Omental fat pad (tissue), 4 donors: ENCODE data around the gene EPAS1. TPM values are rescaled to one million over a fixed set of nuclear protein-coding genes. Genes with fewer than 3 reads are reported as not detected.

Source experiments
- ATAC-seq: fragments of 150-250 bp; one replicate; pipeline ENCODE4 v1.9.1; 2016; ENCODE audit warnings: mild to moderate bottlenecking, moderate library complexity; ENCODE audit not compliant: low FRiP score
- DNase-seq: peaks from one replicate; pipeline ENCODE4 v3.0.0-alpha.2; 2019; ENCODE audit warnings: low spot score
- total RNA-seq, 4 donors: library from RNA; depleted of rRNA; stranded (reverse); fragments of >200 nt; gene quantifications; one replicate each; pipeline ENCODE4 v1.1.0, GENCODE V29; 2016
- TF ChIP-seq, protein P1 (sequence below), 3 donors: fragments of 450-650 bp; IDR thresholded peaks; one replicate each; pipeline ENCODE4 v1.5.1; 2016 to 2017; ENCODE audit warnings: antibody characterized with exemption in 3 of 3, mild to moderate bottlenecking in 3 of 3, moderate library complexity in 2 of 3

The EPAS1 gene
- total RNA-seq, 4 donors from 2014 or later = 292 to 980 (median 435) TPM

DNA sequence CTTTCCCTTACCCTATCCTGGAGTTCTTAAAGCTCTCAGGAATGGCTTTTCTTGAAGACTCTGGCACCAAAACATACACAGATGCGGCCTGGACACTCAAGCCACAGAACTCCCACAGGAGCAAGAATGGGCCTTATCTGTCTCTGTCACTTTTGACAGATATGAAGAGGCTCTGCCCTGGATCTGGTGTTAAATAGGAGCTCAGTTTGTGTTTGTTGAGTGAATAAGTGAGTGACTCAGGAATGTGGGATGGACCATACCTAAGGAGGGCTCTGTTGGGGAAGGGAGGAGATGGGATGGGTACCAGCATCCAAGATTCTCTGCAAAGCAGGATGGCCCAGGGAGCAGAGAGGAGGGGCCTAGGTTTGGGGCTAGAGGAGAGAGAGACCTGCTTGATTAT lies 33.9 kb upstream of the EPAS1 start:
- TF ChIP-seq, protein P1, sequence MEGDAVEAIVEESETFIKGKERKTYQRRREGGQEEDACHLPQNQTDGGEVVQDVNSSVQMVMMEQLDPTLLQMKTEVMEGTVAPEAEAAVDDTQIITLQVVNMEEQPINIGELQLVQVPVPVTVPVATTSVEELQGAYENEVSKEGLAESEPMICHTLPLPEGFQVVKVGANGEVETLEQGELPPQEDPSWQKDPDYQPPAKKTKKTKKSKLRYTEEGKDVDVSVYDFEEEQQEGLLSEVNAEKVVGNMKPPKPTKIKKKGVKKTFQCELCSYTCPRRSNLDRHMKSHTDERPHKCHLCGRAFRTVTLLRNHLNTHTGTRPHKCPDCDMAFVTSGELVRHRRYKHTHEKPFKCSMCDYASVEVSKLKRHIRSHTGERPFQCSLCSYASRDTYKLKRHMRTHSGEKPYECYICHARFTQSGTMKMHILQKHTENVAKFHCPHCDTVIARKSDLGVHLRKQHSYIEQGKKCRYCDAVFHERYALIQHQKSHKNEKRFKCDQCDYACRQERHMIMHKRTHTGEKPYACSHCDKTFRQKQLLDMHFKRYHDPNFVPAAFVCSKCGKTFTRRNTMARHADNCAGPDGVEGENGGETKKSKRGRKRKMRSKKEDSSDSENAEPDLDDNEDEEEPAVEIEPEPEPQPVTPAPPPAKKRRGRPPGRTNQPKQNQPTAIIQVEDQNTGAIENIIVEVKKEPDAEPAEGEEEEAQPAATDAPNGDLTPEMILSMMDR (IDR thresholded peaks at IDR 0.05) = no peak
- ATAC-seq = no peak
- no peak for DNase-seq

- TF ChIP-seq, protein P1 (IDR thresholded peaks at IDR 0.05) = no peak
- ATAC-seq = no peak
These were observed 32.8 kb upstream of the EPAS1 start for GRCh38 chr2:46264447-46264846.

GRCh38 chr2:46266134-46266533 lies 31.1 kb upstream of the EPAS1 start:
- DNase-seq (no peak), ATAC-seq (no peak)
- TF ChIP-seq, protein P1 (IDR thresholded peaks at IDR 0.05) = no peak

More at GRCh38 chr2:46264447-46264846, 32.8 kb upstream of the EPAS1 start:
- no peak for DNase-seq

DNA sequence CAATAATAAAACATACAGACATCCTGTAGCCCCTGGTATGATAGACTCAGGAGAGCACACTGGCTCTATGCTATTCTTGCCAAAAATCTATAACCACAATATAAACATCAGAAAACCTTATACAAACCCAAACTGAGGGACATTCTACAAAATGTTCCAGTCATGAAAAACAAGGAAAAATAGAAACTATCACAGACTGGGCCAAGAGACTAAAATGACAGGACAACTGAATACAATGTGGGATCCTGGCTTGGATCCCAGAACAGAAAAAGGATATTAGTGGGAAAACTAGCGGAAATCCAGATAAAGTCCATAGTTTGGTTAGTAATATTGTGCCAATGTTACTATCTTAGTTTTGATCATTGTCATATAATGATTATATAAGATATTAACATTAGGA lies 29.6 kb upstream of the EPAS1 start:
- TF ChIP-seq, protein P1 (IDR thresholded peaks at IDR 0.05) = no peak
- DNase-seq (no peak), ATAC-seq (no peak)

DNA sequence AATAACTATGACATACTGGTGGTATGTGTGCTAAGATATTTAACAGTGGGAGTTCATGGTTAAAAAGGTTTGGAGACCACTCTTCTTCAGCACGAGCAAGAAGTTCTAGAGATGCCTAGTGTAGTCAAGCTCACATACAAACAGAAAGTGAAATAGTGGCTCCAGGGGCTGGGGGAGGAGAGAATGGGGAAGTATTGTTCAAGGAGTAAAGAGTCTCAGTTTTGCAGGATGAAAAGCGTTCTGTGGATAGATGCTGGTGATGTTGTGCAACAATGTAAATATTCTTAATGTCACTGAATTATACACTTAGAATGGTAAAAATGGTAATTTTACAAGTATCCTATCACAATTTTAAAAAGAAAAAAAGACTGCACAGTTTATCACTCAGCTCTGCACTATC lies 29.0 kb upstream of the EPAS1 start:
- ATAC-seq = no peak
- TF ChIP-seq, protein P1 (IDR thresholded peaks at IDR 0.05) = no peak
- no peak for DNase-seq

GRCh38 chr2:46269001-46269400 lies 28.2 kb upstream of the EPAS1 start:
- TF ChIP-seq, protein P1 (IDR thresholded peaks at IDR 0.05) = no peak
- ATAC-seq = no peak
- no peak for DNase-seq

DNA sequence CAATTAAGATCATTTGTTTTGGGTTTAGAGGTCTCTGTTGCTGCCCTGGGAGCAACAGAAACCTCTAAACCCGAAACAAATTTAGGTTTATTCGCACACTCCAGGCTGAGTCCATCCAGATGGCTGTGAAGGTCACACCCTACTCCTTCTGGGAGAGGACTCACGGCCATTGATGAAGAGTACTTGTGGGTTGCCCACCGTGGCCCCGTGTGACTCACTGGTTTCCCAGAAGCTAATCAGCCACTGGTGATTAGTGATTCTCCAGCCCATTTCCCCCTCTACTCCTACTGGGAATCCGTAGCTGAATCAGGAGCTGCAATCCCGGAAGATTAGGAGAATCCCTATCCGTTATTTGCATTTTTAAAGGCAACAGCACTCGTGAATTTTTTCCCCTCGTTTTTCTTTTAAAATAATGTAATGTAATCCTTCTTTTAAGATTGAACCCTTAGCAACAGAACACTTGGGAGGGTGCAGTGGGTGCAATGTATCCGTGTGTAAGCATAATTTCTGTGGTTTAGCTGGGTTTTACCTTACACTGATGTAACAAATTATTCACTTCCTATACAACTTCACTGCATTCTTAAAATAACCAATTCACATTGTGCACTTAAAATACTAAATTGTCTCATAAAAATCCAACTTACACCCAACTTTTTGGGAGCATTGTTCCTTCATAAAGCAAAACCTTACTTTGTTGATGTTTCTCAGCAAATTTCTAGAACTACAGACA lies 27.5 kb upstream of the EPAS1 start:
- DNase-seq = no peak
- TF ChIP-seq, protein P1 (IDR thresholded peaks at IDR 0.05) = no peak
- ATAC-seq = no peak
